ENCODE data around the gene OPCML. TPM values are rescaled to one million over a fixed set of nuclear protein-coding genes. Genes with fewer than 3 reads are reported as not detected.

The OPCML gene
- total RNA-seq, 1 experiment from 2014 or later, result 0.94 TPM

- H2BK120ac ChIP-seq (ENCODE audit: low read depth, low read length, poor library complexity, severe bottlenecking), result no peak overlapping the region
- H3K4me1 ChIP-seq (ENCODE audit: insufficient read depth, low read length), result no peaks in the 10 kb centered on the region
- no peak overlapping the region for H3T11ph ChIP-seq (ENCODE audit: low read length)
- Mint-ChIP-seq H3K27ac (no peak overlapping the region), H3K36me3 (ENCODE audit: insufficient read depth in 1 of 3, low read depth in 3 of 3) (no peaks in the 10 kb centered on the region; a peak in 1 of 7 replicates), H3K4me3 (no peak overlapping the region), H3K9me3 (peaks cover 0 to 5% of the 10 kb centered on the region in 2 experiments; a peak in 1 of 5 replicates), H3K27me3 (ENCODE audit: low read depth) (no peaks in the 10 kb centered on the region; the same call in 1 of the 2 replicates), H3K4me1 (peaks cover 7 to 8% of the 10 kb centered on the region in 2 experiments; a peak in 3 of 4 replicates)
- H3K56ac ChIP-seq (ENCODE audit: insufficient read length, low read depth, low read length), result no peak overlapping the region
- no peaks in the 10 kb centered on the region for H3K9me3 ChIP-seq (ENCODE audit: control insufficient read depth, low read depth, low read length)
- WGBS (ENCODE audit: extremely low coverage, insufficient read length, low lambda C conversion rate), result no CpG with 5 or more reads among the region's 4 CpGs
- H3K79me2 ChIP-seq (ENCODE audit: insufficient read depth, low read length), result no peaks in the 10 kb centered on the region
- H3K18ac ChIP-seq (ENCODE audit: insufficient read length, low read depth, low read length), result no peak overlapping the region
- no peak overlapping the region for H2AFZ ChIP-seq (ENCODE audit: low read length)
- H2AK5ac ChIP-seq (ENCODE audit: insufficient read length, low read length), result no peak overlapping the region
- H4K20me1 ChIP-seq (ENCODE audit: control insufficient read depth, insufficient read depth, insufficient read length), result no peaks in the 10 kb centered on the region
- no peak overlapping the region for H3K23ac ChIP-seq (ENCODE audit: insufficient read length, low read depth, low read length)
- H3K4me2 ChIP-seq (ENCODE audit: insufficient read depth, insufficient read length, low read length), result no peak overlapping the region
- no peak overlapping the region for H3K9ac ChIP-seq (ENCODE audit: extremely low read depth, insufficient read length, low read length)
- no peak for TF ChIP-seq CTCF (conservative IDR thresholded peaks at IDR 0.05)
- H4K91ac ChIP-seq (ENCODE audit: insufficient read length, low read depth, low read length), result no peak overlapping the region
- no peak overlapping the region for H2BK12ac ChIP-seq (ENCODE audit: insufficient read length, low read depth, low read length)
- H3K27me3 ChIP-seq (ENCODE audit: insufficient read depth, low read length), result no peaks in the 10 kb centered on the region
- no peak overlapping the region for H3K4ac ChIP-seq (ENCODE audit: low read depth, low read length)
- H2BK20ac ChIP-seq (ENCODE audit: low read depth, low read length, poor library complexity, severe bottlenecking), result no peak overlapping the region
- DNase-seq, result no peak
- no peak overlapping the region for H4K8ac ChIP-seq (replicated peaks; ENCODE audit: insufficient read length, low read depth, low read length)
- H3K14ac ChIP-seq (ENCODE audit: insufficient read depth, low read length), result no peak overlapping the region
- no peaks in the 10 kb centered on the region for H3K23me2 ChIP-seq (ENCODE audit: insufficient read length, low read depth, low read length, poor library complexity, severe bottlenecking)
- no peaks in the 10 kb centered on the region for H3K79me1 ChIP-seq (ENCODE audit: insufficient read depth, low read depth, low read length, poor library complexity, severe bottlenecking)
- H4K5ac ChIP-seq (ENCODE audit: insufficient read length, low read depth, low read length), result no peak overlapping the region
- no peak overlapping the region for H2BK15ac ChIP-seq (ENCODE audit: low read depth, low read length)
- no peak overlapping the region for H3K27ac ChIP-seq (ENCODE audit: insufficient read length, low read depth, low read length)
- no peak overlapping the region for H2BK5ac ChIP-seq (ENCODE audit: insufficient read length, low read length)
These were observed 900.3 kb downstream of the OPCML start for GRCh38 chr11:132631989-132632388.

Data from H9 (cell line).